GM13976 (cell line): Measurements from ENCODE around the gene SHD.
"Not testable (repeated sequence)": the region's sequence is repeated elsewhere in the genome, so short reads cannot be mapped to it uniquely, and the experiment has no call there.

Experiments used
- DNase-seq: peaks from one replicate; pipeline ENCODE4 v3.0.0; 2012; ENCODE audit warnings: low spot score
- CTCF ChIP-seq: IDR thresholded peaks from 2 replicates; pipeline ENCODE4 v1.5.1; 2012; ENCODE audit warnings: borderline replicate concordance, mild to moderate bottlenecking; ENCODE audit not compliant: insufficient read depth; ENCODE audit errors: extremely low read depth, missing control alignments, control extremely low read depth
- in situ Hi-C: fragments of 300-500 bp; cut with MboI; formaldehyde crosslinking; loops from one replicate; pipeline ENCODE4 v1.12.0; 2022; ENCODE audit warnings: low sequenced_read_pairs, mixed read lengths, inconsistent platforms; ENCODE audit not compliant: unreplicated experiment

SHD gene

DNA sequence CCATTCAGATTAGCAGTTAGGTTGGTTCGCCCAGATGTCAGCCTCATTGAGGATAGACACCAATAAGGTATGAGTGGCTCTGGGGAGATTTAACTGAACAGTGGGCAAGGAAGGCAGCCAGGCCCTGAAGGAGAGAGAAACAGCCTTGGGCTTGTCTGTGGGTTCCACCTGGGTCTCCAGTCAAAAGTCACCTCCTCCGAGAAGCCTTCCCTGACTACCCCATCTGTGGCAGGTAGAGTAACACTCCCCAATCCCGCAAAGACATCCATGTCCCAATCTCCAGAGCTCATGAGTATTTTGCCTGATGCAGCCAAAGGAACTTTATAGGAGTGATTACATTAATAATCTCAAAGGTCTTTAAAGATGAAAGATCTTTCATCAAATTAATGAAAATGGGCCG is 40.2 kb upstream of the SHD start:
- TF ChIP-seq CTCF: no peak
- in situ Hi-C loops: no loop called here
- DNase-seq: peak; percentile 8

DNA sequence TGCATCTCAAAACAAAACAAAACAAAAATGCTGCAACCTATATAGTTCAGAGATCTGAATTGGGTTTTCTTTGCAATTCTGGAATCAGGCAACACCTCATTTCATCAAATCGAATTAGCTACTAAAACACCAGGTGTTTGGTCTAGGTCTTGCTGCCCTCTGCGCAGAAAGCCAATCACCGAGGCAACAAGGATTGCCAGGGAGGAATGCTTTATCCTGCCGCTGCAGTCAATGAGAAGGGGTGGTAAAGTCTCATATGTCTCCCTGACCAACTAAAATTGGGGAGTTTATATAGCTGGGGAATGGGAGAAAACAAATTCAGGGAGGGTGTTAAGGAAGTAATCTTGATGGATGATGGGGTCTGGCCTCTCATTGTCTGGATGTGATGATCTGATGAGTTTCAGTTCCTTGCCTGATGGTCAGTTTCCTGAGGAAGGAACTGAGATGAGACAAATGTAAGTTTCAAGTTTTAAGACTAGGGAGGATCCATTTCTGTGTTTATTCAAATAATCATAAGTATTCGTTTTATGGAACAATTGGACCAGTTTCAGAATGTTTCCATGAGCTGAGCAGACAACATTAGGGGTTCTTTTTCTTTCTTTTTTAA is 37.1 kb upstream of the SHD start:
- no peak for TF ChIP-seq CTCF
- in situ Hi-C loops: no loop called here
- no peak for DNase-seq

GRCh38 chr19:4245938-4246337 is 33.1 kb upstream of the SHD start:
- DNase-seq, in situ Hi-C loops: not testable (repeated sequence)

DNA sequence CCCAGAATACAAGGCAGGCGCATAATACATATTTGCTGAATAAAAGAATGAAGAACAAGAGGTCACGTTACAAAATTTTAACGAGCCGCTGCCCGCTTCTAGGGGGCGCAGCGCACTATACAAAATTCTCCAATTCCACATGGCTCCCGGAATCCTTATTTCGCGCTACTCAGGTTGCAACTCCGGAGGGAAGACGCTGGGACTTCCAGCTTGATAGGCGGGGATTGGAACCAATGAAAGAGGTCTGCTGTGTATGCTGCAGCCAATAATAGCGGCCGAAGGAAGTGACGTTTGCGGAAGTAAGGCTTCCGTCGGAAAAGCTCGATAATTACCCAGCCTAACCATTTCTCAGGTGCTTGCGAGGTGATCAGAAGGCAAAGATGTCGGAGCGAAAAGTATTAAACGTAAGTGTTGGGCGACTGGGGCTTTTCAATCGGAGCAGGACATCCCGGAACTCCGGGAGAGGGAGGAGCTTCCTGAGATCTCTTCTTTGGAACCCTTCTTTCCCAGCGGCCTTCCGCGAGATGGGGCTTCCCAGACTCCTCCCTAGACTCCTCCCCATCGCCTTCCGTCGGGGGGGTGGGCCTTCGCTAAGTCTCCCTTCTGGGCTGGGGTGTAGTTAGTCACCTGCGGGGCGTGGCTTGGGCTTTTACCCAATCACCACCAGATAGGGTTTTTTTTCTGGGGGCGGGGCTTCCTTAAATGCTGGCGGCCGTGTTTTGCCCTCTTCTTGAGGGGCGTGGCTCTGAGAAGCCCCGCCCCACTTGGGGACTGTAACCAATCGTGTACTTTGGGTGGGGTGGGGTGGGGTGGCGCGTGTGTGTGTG is 32.1 kb upstream of the SHD start, which contains the start of gene YJU2:
Gene YJU2, plus strand, starts transcription at position 314 of the 827 bp plus-strand sequence. Its CDS starts 67 bp downstream, at position 381.
- TF ChIP-seq CTCF: peak; percentile 27
- in situ Hi-C loops: no loop called here
- peak; percentile 100 for DNase-seq

GRCh38 chr19:4256563-4256962 is 22.5 kb upstream of the SHD start:
- DNase-seq: no peak
- in situ Hi-C loops: no loop called here
- no peak for TF ChIP-seq CTCF

- in situ Hi-C loops: no loop called here
- no peak for DNase-seq
- no peak for TF ChIP-seq CTCF
Measured at GRCh38 chr19:4257025-4257424, 22.0 kb upstream of the SHD start.

DNA sequence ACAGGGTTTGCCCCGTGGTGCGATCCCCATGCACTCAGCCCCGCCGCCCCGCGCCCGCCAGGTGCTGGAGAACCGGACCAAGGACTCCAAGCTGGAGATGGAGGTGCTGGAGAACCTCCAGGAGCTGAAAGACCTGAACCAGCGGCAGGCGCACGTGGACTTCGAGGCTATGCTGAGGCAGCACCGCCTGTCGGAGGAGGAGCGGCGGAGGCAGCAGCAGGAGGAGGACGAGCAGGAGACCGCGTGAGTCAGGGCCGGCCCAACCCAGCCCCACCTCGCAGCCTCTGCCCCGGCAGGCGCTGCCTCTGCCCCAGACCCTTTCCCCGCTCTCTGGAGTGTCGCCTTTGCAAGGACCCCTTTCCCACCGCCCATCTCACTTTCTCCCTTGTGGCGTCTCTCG is 20.9 kb upstream of the SHD start:
- in situ Hi-C loops: no loop called here
- no peak for DNase-seq
- no peak for TF ChIP-seq CTCF
